ENCODE results near the gene CARMIL1.

- TF ChIP-seq GATA2 (IDR thresholded peaks at IDR 0.05; ENCODE audit: low read depth, low read length) (no peak), GATA3 (IDR thresholded peaks at IDR 0.05; ENCODE audit: low read depth, low read length) (no peak)
Observed at GRCh38 chr6:25397406-25397805, 118.2 kb downstream of the CARMIL1 start.

Data from SH-SY5Y (cell line).